IMR-90 (cell line): ENCODE data around the gene CAPZA2.

Experiments used
- RAD21 ChIP-seq: IDR thresholded peaks from 2 replicates; pipeline ENCODE4 v1.6.1; 2012; ENCODE audit warnings: low read length, improper control_type of control experiment
- TF ChIP-seq, protein P1 (sequence below): conservative IDR thresholded peaks from 2 replicates; pipeline ENCODE4 v1.5.1; 2012; ENCODE audit warnings: mild to moderate bottlenecking, low read depth, low read length, improper control_type of control experiment

DNA sequence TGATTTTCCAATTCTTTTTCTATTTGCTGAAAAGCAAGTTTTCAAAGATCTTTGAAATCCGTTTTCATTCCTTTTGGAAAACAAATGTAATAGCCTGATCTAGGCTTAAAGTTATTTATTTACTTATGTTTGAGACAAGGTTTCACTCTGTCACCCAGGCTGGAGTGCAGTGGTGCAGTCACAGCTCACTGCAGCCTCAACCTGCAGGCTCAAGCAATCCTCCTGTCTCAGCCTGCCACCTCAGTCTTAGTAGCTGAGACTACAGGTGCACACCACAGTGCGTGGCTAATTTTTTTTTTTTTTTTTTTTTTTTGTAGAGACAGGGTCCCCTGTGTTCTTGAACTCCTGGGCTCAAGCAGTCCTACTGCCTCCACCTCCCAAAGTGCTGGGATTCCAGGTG, 95.5 kb downstream of the CAPZA2 start:
- TF ChIP-seq, protein P1, sequence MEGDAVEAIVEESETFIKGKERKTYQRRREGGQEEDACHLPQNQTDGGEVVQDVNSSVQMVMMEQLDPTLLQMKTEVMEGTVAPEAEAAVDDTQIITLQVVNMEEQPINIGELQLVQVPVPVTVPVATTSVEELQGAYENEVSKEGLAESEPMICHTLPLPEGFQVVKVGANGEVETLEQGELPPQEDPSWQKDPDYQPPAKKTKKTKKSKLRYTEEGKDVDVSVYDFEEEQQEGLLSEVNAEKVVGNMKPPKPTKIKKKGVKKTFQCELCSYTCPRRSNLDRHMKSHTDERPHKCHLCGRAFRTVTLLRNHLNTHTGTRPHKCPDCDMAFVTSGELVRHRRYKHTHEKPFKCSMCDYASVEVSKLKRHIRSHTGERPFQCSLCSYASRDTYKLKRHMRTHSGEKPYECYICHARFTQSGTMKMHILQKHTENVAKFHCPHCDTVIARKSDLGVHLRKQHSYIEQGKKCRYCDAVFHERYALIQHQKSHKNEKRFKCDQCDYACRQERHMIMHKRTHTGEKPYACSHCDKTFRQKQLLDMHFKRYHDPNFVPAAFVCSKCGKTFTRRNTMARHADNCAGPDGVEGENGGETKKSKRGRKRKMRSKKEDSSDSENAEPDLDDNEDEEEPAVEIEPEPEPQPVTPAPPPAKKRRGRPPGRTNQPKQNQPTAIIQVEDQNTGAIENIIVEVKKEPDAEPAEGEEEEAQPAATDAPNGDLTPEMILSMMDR, result no peak
- no peak for TF ChIP-seq RAD21
